Activated CD4-positive, alpha-beta T cell treated with anti-CD3 and anti-CD28 coated beads, Interleukin-2, amount 50 U/mL, for 4 hours (primary cell): ENCODE results near the gene CHST1.

ENCODE experiments used
- DNase-seq, 2 experiments: peaks; one replicate each; pipeline ENCODE4 v3.0.0-alpha.2; 2020

The CHST1 gene

GRCh38 chr11:45603946-45604682 is 61.3 kb downstream of the CHST1 start:
- no peak for DNase-seq

DNA sequence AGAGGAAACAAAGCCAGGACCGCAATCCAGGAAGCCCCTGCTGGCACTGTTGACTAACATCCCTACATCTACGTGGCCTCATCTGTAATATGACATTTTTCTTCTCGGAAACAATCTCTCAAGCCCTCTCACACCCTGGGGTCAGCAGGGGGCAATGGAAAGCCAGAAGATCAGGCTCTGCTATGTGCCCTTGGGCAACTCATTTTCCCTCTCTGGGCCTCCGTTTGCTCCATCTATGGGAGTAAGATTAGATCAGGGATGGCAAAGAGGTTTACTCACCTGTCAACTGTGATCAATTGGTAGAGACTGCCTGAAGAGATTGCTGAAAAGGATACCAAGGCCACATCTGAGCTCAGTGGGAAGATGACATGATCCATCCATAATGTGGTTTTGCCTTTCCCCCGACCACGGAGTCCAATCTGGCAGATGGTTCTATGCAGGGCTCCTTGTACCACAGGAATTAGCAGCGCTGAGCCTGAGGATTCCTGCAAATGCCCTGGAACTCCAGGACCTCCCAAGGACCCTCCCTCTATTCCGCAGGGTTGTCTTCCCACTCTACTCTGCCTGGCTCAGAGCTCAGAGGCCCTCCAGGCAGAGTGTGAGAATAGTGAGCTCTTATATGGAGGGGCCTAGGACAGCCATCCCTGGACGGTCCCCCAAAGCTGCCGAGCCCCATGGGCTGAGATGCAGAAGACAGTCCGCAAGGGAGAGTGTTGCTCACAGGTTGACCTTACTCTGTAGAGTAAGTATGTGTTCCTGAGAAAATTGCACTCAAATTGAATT is 66.1 kb downstream of the CHST1 start:
- no peak for DNase-seq
